Measurements from ENCODE around the gene SLC17A3.

The SLC17A3 gene

DNA sequence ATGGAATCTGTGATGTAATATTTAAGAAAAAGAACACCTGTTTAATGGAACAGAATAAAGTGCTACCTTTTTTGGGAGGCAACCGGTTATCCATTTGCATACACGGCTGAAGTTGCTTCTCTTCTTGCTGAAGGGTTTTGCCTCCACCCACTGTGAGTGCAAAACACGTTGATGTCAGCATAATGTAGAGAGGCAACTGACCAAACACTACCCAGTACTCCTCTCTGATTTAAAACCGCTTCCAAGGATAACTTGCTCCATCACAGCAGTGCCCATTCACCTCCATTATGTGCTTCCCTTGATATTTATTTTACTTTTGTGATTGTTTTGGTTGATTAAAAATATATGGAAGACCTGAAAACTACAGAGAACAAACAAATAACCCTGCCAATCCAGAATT lies 43.6 kb downstream of the SLC17A3 start:
- no peak overlapping the region for H3K4me3 ChIP-seq (ENCODE audit: low read length)
- no peak for DNase-seq (ENCODE audit: low read depth)
- TF ChIP-seq, protein P1, sequence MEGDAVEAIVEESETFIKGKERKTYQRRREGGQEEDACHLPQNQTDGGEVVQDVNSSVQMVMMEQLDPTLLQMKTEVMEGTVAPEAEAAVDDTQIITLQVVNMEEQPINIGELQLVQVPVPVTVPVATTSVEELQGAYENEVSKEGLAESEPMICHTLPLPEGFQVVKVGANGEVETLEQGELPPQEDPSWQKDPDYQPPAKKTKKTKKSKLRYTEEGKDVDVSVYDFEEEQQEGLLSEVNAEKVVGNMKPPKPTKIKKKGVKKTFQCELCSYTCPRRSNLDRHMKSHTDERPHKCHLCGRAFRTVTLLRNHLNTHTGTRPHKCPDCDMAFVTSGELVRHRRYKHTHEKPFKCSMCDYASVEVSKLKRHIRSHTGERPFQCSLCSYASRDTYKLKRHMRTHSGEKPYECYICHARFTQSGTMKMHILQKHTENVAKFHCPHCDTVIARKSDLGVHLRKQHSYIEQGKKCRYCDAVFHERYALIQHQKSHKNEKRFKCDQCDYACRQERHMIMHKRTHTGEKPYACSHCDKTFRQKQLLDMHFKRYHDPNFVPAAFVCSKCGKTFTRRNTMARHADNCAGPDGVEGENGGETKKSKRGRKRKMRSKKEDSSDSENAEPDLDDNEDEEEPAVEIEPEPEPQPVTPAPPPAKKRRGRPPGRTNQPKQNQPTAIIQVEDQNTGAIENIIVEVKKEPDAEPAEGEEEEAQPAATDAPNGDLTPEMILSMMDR (conservative IDR thresholded peaks at IDR 0.05; ENCODE audit: low read length) = no peak

DNA sequence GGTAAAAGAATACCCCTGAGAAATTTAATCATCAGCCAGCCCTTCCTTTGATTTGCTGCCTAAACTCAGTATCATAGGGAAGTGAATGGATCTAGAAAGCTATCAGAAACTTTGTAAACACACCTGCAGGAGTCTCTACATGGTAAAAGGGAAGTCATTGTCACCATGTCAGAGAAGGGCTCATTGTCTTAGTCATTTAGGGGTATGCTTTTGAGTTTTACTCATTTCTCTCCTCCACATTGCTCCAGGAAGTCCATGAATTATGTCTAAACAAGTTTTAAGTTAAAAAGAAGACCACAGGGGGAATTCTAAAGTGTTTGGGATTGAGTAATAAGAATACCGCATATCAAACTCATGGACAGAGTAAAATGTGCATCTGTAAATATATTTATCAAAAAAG lies 44.7 kb downstream of the SLC17A3 start:
- no peak overlapping the region for H3K4me3 ChIP-seq (ENCODE audit: low read length)
- DNase-seq (ENCODE audit: low read depth) = no peak
- TF ChIP-seq, protein P1 (conservative IDR thresholded peaks at IDR 0.05; ENCODE audit: low read length) = no peak

DNA sequence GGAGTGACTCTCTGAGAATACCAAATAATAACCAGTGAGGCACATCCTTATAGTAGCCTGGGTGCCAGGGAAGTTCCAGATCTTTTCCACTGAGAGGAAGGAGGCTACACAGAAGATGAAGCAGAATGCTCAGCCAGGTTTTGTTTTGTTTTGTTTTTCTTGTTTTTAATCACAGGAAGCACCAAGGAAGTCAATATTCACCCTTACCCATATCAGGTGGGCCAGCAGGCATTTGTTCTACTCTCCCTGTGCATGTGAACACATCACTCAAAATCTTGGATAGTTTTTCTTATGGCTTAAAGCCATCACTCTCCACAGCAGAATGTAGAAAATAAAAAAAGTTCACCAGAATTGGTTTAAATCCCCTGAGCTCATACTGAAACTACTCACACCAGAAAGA lies 52.7 kb downstream of the SLC17A3 start:
- TF ChIP-seq, protein P1 (conservative IDR thresholded peaks at IDR 0.05; ENCODE audit: low read length) = no peak
- no peak overlapping the region for H3K4me3 ChIP-seq (ENCODE audit: low read length)
- DNase-seq (ENCODE audit: low read depth) = no peak

DNA sequence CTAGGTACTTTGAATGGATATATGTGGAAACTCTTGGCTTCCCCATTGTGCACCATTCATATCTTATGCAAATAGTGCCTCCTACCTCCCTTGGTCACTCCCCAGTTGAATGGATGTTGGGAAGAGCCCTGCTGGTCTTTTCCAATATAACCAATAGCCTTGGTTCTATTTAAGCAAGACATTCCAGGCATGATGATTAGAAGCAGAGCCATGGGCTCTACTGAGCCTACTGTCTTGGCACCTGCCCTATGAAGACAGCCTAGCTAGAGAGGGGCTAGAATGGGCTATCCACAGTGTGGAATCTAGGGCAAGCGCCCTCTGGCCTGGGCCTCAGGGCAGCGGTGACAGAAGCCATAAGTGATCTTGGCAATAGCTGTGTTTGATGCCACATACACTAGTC lies 57.8 kb downstream of the SLC17A3 start:
- TF ChIP-seq, protein P1 (conservative IDR thresholded peaks at IDR 0.05; ENCODE audit: low read length) = no peak
- DNase-seq (ENCODE audit: low read depth) = no peak
- no peak overlapping the region for H3K4me3 ChIP-seq (ENCODE audit: low read length)

DNA sequence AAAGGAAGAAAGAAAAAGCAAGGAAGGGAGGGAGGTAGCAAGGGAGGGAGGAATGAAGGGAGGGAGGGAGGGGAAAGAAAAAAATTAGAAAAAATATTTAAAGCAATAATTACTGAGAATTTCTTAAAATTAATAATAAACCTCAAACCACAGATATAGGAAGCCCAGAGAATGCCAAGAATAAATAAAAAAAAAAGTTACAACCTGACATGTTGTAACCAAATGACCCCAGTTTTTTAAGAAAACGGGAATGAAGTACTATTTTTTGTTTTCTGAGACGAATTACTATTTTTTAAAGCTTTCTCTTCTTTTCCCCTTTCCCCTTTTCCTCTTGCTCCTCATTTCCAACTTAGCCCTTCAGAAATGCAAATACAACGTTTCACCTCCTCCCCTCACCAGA lies 58.8 kb downstream of the SLC17A3 start:
- TF ChIP-seq, protein P1 (conservative IDR thresholded peaks at IDR 0.05; ENCODE audit: low read length) = no peak
- no peak overlapping the region for H3K4me3 ChIP-seq (ENCODE audit: low read length)
- no peak for DNase-seq (ENCODE audit: low read depth)

DNA sequence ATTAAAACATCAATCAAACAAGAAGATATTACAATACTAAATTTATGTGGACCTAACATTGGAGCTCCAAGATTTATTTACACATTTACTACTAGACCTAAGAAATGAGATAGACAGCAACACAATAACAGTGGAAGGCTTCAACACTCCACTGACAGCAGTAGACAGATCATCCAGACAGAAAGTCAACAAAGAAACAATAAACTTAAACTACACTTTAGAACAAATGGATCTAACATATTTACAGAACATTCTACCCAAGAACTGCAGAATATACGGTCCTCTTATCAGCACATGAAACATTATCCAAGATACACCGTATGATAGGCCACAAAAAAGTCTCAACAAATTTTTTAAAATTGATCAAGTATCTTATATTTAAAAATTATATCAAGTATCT lies 69.2 kb downstream of the SLC17A3 start:
- TF ChIP-seq, protein P1 (conservative IDR thresholded peaks at IDR 0.05; ENCODE audit: low read length) = no peak
- H3K4me3 ChIP-seq (ENCODE audit: low read length) = no peak overlapping the region
- no peak for DNase-seq (ENCODE audit: low read depth)

DNA sequence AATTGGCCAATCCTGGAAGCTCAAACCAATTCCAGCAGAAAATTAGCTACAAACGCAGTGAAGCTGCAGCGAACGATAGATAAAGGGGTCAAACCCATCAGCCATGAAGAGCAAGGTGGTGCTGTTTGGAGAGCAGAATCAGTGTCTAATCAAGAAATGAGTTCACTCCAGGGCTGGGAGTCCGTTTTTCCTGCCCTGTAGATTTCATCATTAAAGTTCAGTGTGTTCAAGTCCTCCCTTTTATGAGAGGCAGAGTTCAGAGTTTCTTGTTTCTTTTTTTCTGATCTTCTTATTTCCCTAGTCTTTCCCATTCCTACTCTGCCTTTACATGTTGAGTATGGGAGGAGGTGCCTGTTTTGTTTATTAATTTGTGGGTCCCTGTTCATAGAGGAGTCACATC lies 72.6 kb downstream of the SLC17A3 start:
- no peak for DNase-seq (ENCODE audit: low read depth)
- TF ChIP-seq, protein P1 (conservative IDR thresholded peaks at IDR 0.05; ENCODE audit: low read length) = no peak
- no peak overlapping the region for H3K4me3 ChIP-seq (ENCODE audit: low read length)

All from AG10803 (cell line).